ENCODE measurements around the gene TCEANC.
A peak's percentile ranks its signal among the peaks of the same experiment; 100 is the strongest.
"Not testable (repeated sequence)": the region's sequence is repeated elsewhere in the genome, so short reads cannot be mapped to it uniquely, and the experiment has no call there.

TCEANC gene, protein sequence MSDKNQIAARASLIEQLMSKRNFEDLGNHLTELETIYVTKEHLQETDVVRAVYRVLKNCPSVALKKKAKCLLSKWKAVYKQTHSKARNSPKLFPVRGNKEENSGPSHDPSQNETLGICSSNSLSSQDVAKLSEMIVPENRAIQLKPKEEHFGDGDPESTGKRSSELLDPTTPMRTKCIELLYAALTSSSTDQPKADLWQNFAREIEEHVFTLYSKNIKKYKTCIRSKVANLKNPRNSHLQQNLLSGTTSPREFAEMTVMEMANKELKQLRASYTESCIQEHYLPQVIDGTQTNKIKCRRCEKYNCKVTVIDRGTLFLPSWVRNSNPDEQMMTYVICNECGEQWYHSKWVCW

DNA sequence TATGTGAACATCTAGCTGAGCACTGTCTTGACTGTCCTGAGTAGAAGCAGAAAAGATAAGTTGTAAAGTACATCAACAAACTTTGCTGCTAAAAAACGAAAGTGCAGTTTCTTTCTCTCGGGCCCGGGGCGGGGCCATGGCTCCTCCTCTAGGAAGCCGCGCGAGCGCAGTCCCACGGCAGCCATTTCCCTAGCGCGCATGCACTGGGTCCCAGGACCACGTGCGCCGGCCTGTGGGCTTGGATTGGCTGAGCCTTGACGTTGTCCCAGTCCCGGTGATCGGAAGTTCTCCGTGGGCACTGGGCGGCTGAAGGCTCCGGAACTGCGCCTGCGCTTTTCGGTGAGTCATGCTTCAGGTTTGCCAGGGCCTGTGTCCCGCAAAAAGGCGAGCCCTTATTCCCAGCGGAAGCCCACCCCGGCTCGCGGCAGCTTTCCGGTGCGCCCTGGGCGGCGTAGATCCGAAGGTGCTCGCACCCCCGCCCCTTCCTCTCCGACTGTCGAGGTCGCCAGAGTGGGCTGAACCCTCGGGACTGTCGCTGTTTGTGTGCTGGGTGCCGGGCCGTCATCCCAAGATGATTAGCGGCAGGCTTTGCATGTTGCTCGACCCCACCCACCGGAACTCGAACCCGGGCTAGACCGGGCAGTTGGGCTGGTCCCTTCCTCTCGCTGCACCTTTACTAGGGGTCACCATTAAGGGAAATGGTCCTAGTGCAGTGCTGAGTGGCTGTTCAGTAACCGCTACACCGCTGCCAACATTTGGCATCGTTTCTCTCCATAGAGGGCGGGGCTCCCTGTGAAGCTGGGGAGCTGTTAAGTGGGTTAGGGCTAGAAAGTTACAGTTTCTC is at the start of gene TCEANC:
TCEANC (plus strand) TSS at position 292 of the 844 bp plus-strand sequence. CDS start 9,368 bp downstream, outside the sequence.
- peak; percentile 87 for DNase-seq

DNA sequence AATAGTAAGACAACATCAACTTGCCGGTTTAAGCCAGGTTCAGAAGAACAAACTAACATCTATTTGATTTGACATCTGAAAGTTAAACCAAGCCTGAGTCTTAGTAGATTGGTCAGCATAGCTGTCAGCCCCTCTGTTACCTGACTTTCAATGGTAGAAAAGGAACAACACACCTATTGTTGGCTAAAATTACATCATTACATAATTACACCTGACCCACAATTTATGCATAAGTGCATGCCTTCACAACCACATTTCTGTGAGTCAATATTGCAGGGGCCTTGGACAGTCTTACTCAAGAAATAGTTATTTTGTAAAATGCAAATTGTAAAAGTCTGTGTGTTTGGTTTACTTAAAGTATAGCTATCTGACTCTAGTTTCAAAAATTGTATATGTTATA is 47.3 kb upstream of the TCEANC start:
- DNase-seq: no peak

DNA sequence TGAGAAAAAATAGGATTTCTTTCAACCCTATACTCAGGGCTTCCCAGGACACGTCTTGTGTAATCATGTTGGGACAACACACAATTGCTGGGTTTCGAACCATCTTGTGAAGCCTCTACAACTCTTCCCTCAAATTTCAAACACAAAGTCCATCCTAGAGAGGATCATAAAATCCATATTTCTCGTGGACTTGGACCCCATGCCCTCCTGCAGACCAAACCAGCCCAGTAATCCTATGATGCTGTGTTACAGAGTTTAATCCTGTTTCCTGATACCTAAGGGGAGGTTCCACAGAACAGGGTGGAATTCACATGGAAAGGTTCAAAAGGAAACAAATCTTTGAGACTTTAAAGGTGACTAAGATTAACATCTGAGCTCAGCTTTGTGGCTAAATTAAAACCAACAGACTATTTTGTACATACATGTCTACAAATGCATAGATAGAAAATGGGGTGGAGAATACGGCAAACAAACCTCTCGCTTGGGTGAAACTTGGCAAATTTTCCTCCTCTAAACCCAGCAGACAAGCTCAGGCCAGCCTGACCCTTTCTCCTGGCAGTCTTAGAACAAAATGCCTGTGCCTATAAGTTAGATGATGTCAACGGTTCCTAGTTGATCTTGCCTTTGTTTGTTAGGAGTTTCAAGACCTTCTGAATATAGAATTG is 45.5 kb upstream of the TCEANC start:
- DNase-seq: no peak

DNA sequence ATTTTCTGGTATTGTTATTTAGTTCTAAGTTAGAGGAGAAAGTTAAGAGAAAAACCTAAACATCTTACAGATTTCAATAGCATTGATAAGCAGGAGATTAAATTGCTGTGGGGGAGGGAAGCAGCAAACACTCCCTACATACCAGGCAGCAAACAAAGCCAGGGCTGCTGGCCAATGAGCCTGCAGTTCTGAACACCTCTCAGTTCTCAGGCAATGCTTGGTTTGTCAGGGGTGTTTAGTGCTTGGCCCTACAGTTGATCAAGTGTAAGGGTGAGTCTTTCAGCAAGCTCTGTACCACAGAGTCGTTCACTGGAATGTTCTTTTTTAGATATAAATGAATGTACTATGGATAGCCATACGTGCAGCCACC is 45.0 kb upstream of the TCEANC start:
- no peak for DNase-seq

DNA sequence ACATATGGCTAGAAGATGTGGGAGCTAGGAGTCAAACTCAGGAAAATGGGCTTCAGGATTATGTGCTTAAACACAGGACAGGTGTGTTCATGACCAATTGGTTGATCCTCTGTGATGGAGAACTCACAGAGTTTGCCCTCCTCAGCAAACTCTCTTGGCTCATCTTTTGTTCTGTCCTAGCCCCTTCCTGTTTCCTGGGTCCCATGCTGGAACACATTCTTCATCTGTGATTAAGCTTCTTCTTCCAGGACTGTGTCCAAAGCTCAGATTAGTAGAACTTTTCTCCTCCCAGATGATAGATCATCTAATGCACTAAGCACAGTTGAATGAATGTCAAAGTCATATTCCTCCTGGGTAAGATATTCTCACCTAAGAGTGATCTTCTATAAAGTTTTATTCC is 38.8 kb upstream of the TCEANC start:
- no peak for DNase-seq

DNA sequence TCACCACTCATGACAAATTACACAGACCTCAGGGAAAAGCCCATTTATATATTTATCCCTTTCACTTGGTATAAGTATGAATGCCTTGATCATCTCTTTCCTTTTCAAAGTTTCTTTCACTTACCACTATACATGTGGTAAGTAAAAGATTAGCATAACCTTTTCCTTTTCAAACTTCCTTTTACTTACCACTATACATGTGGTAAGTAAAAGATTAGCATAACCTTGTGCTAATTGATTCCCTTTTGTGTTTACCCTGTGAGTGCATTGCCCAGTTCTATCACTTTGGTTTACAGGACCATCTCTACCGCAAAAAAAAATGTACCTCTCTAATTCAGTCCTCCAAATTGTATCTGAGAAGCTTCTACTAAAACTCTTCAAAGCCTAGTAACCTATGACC is 32.7 kb upstream of the TCEANC start:
- no peak for DNase-seq

DNA sequence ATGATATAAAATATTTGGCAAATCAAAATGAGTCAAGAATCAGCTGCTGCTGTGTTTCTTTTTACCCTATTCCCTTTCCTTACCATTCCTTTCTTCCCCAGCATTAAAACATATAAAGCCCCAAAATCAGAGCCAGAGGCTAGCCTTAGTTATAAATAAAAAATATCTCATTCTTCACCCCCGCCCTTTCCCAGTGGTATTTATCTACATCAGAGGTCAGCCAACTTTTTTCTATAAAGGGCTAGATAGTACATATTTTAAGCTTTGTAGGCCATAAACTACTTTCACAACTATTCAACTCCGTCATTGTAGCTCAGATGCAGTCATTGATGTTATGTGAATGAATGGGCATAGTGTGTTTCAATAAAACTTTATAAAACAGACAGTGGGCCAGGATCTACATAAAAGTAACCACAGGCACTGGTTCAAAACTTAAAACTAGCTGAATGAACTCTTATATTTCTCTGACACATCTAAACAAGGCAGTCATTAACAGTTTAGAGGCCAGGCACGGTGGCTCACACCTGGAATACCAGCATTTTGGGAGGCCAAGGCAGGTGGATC is 30.5 kb upstream of the TCEANC start:
- DNase-seq: no peak

DNA sequence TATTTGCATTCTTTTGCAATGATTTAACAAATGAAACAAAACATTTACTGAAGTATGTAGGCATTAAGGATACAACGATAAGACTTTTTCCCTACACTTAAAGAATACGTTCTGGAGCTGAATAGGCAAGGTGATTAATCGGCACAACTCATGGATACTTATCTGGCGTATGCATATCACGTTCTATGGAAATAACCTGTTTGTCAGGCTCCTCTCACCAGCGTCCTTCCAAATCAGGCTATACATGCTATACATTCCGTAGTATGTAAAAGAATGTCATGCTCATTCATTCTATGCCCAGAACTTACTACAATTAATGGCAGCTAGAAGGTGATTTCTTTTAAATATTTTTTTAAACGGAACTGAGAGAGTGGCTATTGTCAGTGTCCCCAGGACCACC is 25.6 kb upstream of the TCEANC start:
- no peak for DNase-seq

DNA sequence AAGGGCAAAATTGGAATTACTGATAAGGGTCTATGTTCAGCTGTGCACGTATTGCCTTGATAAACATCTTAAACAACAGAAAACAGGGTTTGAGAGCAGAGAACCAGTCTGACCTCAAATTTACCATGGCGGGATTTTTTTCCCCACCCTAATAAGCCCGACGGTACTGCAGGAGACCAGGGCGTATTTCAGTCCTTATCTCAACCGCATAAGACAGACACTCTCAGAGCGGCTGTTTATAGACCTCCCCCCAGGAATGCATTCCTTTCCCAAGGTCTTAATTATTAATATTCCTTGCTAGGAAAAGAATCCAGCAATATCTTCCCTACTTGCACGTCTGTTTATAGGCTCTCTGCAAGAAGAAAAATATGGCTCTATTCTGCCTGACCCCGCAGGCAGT is 15.7 kb upstream of the TCEANC start:
- not testable (repeated sequence) for DNase-seq

DNA sequence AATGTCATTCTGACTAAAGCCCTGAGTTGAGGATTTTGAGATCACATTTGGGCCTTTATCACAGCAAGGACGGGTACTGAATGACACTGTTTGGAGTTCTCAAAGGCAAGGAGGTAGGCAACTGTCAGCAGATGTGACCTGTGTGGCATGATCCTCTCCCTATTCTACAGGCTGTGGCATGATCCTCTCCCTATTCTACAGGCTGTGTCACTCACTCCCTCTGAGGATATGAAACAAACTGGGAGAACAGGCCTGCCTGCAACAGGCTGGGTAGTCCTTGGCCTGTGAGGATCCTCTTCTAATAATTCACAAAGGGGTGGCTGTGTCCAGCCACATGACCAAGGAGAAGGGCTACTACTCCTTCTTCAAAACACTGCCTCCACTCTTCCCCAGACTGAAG is 14.9 kb upstream of the TCEANC start:
- no peak for DNase-seq

DNA sequence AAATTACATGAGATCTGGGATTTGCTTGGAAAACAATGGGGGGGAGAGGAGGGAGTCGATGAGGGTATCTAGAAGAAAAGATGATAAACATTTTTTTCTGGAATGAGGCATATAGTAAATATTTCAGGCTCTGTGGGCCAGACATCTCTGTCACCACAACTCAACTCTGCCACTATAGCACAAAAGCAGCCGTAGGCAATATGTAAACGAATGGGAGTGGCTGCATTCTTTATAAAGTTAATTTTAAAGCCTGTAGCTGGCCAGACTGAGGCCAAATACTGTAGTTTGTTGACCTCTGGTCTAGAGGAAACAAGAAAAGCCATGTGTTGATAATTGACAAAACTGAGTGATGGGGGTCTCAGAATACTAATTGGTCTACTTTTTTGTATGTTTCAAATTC is 14.1 kb upstream of the TCEANC start:
- DNase-seq: no peak

DNA sequence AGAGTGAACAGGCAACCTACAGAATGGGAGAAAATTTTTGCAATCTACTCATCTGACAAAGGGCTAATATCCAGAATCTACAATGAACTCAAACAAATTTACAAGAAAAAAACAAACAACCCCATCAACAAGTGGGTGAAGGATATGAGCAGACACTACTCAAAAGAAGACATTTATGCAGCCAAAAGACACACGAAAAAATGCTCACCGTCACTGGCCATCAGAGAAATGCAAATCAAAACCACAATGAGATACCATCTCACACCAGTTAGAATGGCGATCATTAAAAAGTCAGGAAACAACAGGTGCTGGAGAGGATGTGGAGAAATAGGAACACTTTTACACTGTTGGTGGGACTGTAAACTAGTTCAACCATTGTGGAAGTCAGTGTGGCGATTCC is 11.3 kb upstream of the TCEANC start:
- DNase-seq: not testable (repeated sequence)

DNA sequence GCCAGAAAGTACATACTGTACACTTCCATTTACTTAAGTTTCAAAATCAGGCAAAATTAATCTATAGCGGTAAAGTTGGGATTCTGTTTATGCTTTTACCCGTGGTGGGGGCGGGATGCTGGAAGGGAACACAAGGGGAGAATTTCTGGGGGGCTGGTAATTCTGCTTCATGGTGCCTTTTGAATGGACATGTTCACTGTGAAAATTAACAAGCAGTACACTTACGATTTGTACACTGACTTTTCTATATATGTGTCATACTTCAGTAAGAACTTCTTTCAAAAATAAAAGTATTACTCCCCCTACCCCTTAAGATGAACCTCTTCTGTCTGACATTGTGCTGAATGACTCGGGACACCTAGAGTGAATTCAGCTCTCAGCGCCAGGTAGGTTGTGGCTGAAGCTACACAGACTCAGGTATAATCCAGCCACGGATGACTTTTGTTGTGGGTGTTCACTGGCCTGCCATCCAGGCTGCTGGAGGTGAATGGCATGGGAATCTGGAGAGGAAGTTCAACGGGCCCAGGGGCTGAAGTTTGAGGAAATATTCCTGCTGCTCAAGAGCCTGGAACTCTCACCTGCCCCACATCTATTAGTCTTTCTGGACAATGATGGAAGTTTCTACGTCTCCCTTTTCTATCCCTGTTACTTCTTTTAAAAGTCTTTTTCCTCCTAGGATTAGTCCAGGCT is 7.3 kb upstream of the TCEANC start:
- no peak for DNase-seq

DNA sequence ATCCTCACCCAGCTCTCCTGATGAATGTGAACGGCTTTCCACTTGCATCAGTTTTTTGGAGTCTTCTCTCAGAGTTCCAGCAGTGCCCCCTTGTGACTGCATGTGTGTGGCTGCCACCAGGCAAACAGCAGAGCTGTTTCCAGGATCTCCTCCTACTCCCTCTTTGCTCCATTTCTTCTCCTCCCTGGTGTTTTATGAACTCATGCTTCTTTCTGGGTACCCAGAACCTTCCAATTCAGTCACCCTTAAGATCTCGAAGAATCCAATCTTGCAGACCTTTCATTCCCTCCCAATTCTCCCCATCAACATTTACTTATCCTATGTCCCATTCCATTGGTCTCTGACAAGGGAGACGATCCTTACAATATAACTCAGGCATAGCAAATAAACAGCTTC is 6.8 kb upstream of the TCEANC start:
- peak; percentile 30 for DNase-seq

DNA sequence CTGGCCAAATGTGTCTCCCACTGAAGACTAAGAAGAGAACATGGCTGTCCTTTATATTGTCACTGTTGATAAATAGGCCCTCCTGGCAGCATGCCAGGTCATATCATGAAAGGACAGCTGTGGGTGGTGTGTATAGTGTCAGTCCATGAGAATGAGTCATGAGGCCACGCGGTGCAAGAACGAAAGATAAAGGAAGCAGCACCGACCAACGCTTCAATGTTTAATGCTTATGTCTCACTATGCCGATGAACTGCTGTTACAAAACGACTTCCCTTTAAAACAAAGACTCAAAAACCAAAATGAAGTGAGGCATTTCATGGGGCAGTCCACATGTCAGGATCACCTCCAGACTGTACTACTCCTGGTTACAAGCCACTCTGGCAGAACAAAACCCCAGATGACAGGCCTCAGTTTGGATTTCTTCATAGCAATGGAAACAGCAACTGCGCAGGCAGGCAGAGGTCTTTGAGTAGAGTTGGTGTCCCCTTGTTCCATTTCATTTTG is 5.2 kb upstream of the TCEANC start:
- peak; percentile 44 for DNase-seq

DNA sequence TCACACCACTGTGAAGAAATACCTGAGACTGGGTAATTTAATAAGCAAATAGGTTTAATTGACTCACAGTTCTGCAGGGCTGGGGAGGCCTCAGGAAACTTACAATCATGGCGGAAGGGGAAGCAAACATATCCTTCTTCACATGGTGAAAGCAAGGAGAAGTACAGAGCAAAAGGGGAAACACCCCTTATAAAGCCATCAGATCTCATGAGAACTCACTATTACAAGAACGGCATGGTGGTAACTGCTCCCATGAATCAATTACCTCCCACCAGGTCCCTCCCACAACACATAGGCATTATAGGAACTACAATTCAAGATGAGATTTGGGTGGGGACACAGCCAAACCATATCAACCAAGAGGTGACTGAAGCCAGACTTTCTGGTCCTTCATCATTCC is 4.6 kb upstream of the TCEANC start:
- not testable (repeated sequence) for DNase-seq

DNA sequence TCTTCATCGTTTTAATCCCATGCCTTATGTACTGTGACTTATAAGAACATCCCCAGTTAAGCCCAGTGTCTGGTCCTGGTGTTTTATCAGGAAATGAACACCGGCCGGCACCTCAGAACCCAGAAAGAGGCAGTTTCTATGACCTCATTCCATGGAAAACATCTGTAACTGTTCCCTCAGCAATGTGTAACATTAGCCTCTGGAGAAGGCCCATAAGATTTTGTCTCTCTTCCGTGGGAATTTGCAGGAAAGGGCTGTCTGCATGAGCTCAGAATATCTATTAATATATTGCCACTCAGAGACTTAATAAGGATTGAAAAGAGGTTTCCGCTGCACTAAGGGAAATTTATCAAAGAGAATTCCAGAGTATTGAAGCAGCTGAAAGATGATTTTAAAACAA is 3.1 kb upstream of the TCEANC start:
- no peak for DNase-seq

DNA sequence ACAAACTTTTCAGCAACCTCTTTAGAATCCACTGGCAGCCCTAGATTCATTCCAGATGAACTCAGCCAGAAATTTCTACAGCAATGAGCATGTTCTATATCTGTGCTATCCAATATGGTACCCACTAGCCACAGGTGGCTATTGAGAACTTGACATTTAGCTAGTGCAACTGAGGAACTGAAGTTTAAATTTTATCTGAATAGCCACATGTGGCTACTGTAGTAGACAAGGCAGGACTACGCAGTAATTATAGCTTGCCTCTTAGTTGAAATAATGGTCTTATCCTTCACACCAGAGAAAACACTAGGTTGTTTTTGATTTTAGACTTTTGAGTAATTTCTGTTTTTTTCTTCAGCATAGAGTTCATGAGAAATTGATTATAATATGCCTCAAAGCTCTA is 2.6 kb upstream of the TCEANC start:
- no peak for DNase-seq

DNA sequence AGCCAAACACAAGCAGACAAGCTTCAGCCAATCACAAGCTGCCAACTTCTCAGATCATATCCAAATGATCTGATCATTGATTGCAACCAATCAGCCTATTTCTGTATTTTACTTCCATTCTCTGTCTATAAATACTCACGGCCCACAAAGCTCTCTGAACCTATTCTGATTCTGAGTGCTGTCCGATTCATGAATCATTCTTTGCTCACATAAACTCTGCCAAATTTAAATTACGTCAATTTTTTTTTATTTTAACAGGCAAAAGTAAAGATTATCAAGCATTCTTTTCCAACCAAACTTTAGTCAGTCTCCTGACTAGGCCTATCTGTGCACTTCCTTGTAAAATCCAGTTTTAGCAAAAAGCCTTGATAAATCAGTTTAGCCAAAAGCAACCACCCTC is 1.8 kb upstream of the TCEANC start:
- DNase-seq: no peak

DNA sequence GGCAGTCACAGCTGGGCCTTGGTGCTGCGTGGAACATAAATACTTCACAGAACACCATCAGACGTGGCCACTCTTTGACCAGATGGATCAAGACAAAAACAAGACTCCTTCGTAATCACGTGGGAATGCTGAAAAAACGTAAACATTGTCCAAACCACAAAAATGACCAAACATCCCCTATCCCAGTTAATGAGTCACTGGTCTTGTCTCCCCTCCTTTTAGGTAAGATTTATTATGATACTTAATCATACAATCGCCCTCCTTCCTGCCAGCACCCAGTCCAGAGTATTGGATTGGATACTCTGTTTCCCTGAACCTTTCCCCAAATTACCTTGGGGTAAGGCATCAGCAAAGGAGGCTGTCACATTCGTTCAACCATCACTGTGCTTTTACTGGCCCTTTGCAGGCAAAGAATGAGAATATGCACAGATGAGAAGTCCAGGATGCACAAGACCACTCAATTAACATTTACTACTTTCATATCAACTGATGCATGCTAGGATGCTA is 601 bp upstream of the TCEANC start:
- DNase-seq: no peak

DNA sequence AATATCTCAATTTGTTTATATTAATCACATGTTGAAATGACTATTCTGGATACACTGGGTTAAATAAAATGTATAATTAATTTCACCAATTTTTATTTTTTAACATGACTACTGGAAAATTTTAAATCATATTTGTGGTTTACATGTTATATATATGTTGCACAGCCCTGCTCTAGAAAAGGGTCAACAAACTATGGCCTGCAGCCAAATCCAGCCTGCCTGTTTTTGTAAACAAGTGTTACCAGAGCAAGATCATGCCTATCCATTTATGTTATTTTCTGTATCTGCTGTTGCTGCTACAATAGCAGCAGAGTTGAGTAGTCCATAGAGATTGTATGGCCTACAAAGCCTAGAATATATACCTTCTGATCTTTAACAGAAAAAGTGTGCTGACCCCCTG is 1.2 kb downstream of the TCEANC start:
- DNase-seq: no peak

DNA sequence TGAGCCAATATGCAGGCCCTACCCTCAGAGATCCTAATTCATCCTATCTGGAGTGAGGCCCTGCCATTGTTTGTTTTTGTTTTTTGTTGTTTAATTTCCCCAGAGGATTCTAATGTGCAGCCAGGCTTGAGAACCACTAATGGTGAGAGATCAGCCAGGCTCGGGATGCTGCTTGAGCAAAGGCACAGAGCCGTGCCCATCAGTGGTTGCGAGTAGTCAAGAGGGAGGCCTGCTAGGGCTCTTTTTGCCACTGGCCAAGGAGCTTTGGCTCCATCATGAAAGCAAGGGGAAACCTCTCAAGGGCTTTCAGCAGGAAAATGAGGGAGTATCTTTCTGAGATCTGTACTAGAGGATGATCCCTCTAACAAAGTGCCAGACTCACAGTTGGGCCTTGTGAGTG is 2.7 kb downstream of the TCEANC start:
- DNase-seq: no peak

DNA sequence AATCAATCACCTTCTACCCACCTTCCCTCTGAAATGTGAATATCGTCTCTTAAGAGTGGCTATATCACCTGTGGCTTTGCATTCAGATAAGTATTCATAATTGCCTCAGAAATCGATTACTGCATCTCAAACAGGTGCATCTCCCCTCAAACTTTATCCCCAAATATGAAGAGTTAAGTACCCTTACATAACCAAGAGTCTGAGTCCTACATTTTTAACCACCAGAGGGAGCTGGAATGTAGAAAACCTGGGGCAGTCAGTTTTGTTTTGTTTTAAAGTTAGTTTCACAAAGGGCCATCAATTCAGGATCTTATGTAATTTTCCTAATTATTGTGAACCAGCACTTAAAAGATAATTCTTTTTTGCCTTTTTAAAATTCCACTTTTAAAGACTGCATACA is 5.7 kb downstream of the TCEANC start:
- DNase-seq: no peak
